Measurements from ENCODE around the gene FAM241B. TPM values are rescaled to one million over a fixed set of nuclear protein-coding genes. Genes with fewer than 3 reads are reported as not detected.

FAM241B gene
- total RNA-seq, 1 donor from 2014 or later = 2.6 TPM

DNA sequence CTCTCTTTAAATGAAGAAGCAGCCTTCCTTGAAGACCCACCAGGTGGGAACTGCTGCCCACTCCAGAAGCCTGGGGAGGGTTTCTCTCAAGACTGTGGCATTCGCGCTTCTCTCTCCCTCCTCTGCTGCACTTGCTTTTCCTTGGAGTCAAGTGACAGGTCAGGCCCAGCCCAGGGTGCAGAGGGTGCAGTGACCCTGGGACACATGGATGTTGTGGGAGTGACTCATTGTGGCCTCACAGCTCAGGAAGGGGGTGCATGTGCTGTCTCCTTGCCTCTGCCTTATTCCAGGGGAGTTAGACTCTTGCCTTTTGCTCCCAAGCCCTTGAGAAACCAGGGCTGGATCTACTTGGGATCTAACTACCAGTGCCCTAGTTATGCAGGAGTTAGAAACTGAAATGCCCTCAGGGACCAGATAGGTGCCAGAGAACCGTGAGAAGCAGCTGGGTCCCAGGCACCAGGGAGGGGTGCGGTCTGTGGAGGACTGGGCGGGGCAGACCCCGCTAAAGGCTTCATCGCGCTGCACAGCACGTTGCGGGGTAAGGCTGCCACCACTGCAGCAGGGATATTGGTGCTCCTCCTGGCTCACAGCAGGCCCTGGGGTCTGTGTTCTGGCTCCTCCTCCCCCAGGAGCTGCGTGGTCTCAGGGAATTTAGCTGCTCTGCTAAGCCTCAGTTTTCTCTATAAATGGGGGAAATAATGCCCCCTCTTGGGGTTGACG is 11.4 kb downstream of the FAM241B start:
- no peak for DNase-seq (ENCODE audit: low spot score)
- Histone ChIP-seq H3K27me3 (no peaks in the 10 kb centered on the region), H3K4me3 (no peak overlapping the region), H3K9me3 (ENCODE audit: low read depth) (no peaks in the 10 kb centered on the region), H3K36me3 (no peaks in the 10 kb centered on the region), H3K79me2 (ENCODE audit: low read depth) (no peaks in the 10 kb centered on the region), H3K4me1 (peaks cover 11% of the 10 kb centered on the region), H4K20me1 (ENCODE audit: low read depth) (no peaks in the 10 kb centered on the region), H3K4me2 (no peak overlapping the region), H2AFZ (replicated peaks) (no peak overlapping the region), H3K27ac (no peak overlapping the region), H3K9ac (no peak overlapping the region), H3F3A (ENCODE audit: low read depth) (peaks cover 8% of the 10 kb centered on the region)
- H3K4me3 Mint-ChIP-seq = no peak overlapping the region
- TF ChIP-seq EZH2 (IDR thresholded peaks at IDR 0.05) = no peak
- TF ChIP-seq, protein P1, sequence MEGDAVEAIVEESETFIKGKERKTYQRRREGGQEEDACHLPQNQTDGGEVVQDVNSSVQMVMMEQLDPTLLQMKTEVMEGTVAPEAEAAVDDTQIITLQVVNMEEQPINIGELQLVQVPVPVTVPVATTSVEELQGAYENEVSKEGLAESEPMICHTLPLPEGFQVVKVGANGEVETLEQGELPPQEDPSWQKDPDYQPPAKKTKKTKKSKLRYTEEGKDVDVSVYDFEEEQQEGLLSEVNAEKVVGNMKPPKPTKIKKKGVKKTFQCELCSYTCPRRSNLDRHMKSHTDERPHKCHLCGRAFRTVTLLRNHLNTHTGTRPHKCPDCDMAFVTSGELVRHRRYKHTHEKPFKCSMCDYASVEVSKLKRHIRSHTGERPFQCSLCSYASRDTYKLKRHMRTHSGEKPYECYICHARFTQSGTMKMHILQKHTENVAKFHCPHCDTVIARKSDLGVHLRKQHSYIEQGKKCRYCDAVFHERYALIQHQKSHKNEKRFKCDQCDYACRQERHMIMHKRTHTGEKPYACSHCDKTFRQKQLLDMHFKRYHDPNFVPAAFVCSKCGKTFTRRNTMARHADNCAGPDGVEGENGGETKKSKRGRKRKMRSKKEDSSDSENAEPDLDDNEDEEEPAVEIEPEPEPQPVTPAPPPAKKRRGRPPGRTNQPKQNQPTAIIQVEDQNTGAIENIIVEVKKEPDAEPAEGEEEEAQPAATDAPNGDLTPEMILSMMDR (IDR thresholded peaks at IDR 0.05) = no peak
- no peak for TF ChIP-seq EZH2phosphoT487 (IDR thresholded peaks at IDR 0.05)
- H3K4me1 Mint-ChIP-seq = peaks cover 38% of the 10 kb centered on the region
- no peaks in the 10 kb centered on the region for H3K36me3 Mint-ChIP-seq
- H3K9me3 Mint-ChIP-seq = no peaks in the 10 kb centered on the region
- H3K27me3 Mint-ChIP-seq (ENCODE audit: insufficient read depth, low read depth) = peaks cover 16% of the 10 kb centered on the region
- H3K27ac Mint-ChIP-seq = no peak overlapping the region

DNA sequence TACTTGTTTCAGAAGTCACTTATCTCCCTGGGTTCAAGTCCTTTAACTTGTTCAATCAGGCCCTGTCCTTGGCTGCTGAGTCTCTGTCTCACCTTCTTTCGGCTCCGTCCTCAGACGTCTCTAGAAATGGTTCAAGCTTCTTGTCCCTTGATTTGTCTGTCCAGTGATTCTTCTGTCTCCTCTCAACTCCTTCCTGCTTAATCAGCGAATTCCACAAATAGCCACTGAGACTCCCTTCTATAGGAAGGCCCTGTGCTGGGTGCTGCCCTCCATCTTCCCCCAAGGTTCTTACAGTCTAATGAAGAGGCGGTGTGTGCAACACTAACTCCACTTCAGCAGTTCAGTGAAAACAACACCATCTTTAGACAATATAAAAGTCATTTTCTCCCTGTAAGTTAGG is 12.7 kb downstream of the FAM241B start:
- Mint-ChIP-seq H3K36me3 (no peaks in the 10 kb centered on the region), H3K4me1 (peaks cover 46% of the 10 kb centered on the region), H3K27ac (no peak overlapping the region), H3K4me3 (no peak overlapping the region), H3K27me3 (ENCODE audit: insufficient read depth, low read depth) (peaks cover 20% of the 10 kb centered on the region), H3K9me3 (no peaks in the 10 kb centered on the region)
- no peak overlapping the region for H3K27ac ChIP-seq
- H2AFZ ChIP-seq (replicated peaks) = no peak overlapping the region
- H3K36me3 ChIP-seq = no peaks in the 10 kb centered on the region
- no peak overlapping the region for H3K9ac ChIP-seq
- H3K4me1 ChIP-seq = peaks cover 24% of the 10 kb centered on the region
- H3K27me3 ChIP-seq = no peaks in the 10 kb centered on the region
- no peak overlapping the region for H3K4me3 ChIP-seq
- no peak overlapping the region for H3K4me2 ChIP-seq
- H3K9me3 ChIP-seq (ENCODE audit: low read depth) = no peaks in the 10 kb centered on the region
- no peaks in the 10 kb centered on the region for H4K20me1 ChIP-seq (ENCODE audit: low read depth)
- H3F3A ChIP-seq (ENCODE audit: low read depth) = peaks cover 18% of the 10 kb centered on the region
- TF ChIP-seq, protein P1 (IDR thresholded peaks at IDR 0.05) = no peak
- no peak for TF ChIP-seq EZH2phosphoT487 (IDR thresholded peaks at IDR 0.05)
- TF ChIP-seq EZH2 (IDR thresholded peaks at IDR 0.05) = no peak
- H3K79me2 ChIP-seq (ENCODE audit: low read depth) = no peaks in the 10 kb centered on the region
- DNase-seq (ENCODE audit: low spot score) = no peak

DNA sequence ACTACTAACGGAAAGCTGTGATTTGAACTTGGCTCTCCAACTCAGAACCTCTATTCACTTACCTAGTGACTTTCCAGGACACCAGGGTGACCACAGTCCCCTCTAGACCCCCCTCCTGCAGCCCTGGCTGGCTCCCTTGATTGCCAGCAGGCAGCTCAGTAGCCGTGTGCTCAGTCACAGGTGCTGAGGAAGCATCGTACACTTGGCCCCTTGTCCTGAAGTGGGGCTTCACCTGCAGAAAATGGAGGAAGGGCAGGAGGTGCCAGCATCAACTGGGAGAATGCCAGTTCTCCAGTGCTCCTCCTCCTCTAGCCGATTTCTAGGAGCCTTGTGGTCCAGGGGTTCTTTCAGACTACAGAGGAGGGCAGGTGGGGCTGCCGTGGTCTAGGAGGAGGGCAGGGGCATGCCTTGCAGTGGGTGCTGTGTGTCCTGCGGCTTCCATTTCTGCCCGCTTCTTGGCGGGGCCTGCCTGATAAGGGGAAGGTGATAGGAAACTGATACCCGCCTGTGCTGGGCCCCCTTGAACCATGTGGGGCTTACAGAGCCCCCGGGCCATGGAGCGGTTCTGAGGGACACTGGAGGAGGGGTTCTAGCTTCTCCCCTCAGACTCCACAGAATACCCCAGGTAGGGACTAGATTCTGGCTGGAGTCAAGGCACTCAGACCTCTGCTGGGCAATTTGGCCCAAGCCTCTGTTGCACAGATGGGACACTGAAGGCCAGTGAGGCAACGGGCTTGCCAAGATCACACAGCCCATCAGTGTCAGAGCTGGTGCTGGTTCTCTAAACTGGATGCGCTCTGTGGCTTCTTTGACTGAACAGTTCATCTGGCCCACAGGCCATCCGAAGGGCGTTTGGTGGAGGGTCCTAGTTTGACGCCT is 14.0 kb downstream of the FAM241B start:
- Mint-ChIP-seq H3K4me3 (peak overlapping the region; percentile 46), H3K27ac (no peak overlapping the region), H3K4me1 (peaks cover 48% of the 10 kb centered on the region), H3K9me3 (no peaks in the 10 kb centered on the region), H3K36me3 (no peaks in the 10 kb centered on the region), H3K27me3 (ENCODE audit: insufficient read depth, low read depth) (peaks cover 27% of the 10 kb centered on the region)
- no peak overlapping the region for H3K4me2 ChIP-seq
- no peak overlapping the region for H3K27ac ChIP-seq
- no peaks in the 10 kb centered on the region for H3K36me3 ChIP-seq
- H3K9ac ChIP-seq = no peak overlapping the region
- H3K4me3 ChIP-seq = no peak overlapping the region
- no peaks in the 10 kb centered on the region for H3K27me3 ChIP-seq
- H3K9me3 ChIP-seq (ENCODE audit: low read depth) = no peaks in the 10 kb centered on the region
- H3K79me2 ChIP-seq (ENCODE audit: low read depth) = no peaks in the 10 kb centered on the region
- H3F3A ChIP-seq (ENCODE audit: low read depth) = peaks cover 19% of the 10 kb centered on the region
- peaks cover 26% of the 10 kb centered on the region for H3K4me1 ChIP-seq
- TF ChIP-seq, protein P1 (IDR thresholded peaks at IDR 0.05) = no peak
- TF ChIP-seq EZH2phosphoT487 (IDR thresholded peaks at IDR 0.05) = no peak
- no peak for TF ChIP-seq EZH2 (IDR thresholded peaks at IDR 0.05)
- no peak for DNase-seq (ENCODE audit: low spot score)
- H4K20me1 ChIP-seq (ENCODE audit: low read depth) = no peaks in the 10 kb centered on the region
- no peak overlapping the region for H2AFZ ChIP-seq (replicated peaks)
